Measurements from ENCODE around the gene RPL35.

Gene RPL35

DNA sequence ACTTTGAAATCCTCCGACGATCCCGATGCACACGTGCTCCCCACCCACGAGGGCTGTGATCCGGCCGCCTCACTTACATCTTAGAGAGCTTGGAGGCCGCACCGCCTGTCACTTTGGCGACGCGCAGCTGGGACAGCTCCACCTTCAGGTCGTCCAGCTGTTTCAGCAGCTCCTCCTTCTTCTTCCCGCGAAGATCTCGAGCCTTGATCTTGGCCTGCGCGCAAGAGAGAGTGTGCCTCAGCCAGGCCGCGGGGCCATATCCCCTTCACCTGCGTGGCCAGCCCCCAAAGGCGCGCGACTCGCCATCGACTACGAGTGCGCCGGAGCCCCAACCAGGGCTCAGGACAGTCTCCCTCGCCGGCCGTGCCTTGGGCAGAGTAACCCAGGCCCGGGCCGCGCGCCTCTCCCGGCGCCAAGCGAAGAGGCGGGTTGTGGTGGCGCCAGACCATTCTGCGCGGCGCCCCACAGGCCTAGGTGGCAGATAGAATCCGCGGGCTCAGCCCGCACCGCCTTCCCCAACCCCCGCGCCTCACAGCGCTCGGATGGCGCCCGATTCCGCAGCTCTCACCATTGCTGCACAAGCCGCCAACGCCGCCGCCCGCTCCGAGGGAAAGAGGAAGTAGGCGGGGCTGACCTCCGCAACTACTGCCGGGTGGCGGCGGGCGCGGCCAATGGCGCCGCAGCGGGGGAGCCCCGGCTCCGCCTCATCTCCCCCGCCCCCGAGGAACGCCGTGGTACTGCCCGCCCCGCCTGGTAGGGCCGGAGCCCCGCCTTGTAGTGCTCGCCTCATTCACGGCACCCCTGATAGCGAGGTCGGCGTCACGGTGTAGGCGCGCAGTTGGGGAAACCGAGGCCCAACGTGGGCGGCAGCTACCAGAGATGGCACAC lies at the start of gene RPL35, which contains the start of gene ARPC5L:
RPL35 (minus strand) TSS at position 616 of the 888 bp plus-strand sequence; CDS start at position 571, 45 bp downstream.
ARPC5L (plus strand) TSS at position 789 of the 888 bp plus-strand sequence. CDS start 7,161 bp downstream, outside the sequence.
- DNase-seq, result peak; percentile 97

DNA sequence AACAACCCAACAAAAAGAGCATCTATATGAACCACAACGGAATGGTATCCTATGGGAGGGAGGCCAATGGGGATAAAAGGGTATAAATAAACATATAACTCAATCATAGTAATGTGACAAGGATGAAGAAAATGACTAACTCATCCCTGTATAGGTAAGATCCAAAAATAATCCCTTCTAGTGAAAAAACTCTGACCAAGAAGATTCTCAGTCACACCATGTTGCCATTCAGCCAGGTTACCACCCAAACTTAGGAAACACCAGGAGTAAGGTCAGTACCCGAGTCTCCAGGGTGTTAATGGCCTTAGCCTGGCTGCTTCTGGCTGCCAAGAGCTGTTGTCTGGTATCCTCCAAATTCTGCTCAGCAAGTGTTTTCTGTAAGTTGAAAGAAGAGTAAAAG lies 46.3 kb upstream of the RPL35 start:
- no peak for DNase-seq

DNA sequence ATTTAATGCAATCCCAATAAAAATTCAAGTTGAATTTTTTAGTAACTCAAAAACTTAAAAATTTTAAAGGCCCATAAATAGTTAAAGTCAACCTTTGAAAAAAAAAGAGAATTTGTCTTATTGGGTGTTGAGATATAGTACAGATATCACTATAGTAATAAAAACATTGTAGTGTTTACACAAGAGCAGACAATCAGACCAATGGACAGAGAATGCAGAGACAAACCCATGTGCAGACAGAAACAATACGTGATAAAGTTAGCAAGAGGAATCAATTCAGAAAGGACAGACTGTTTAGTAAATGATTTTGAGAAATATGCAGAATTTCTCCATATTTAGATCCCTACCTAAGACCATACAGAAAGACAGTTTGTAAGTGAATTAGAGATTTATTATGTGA lies 45.2 kb upstream of the RPL35 start:
- no peak for DNase-seq

DNA sequence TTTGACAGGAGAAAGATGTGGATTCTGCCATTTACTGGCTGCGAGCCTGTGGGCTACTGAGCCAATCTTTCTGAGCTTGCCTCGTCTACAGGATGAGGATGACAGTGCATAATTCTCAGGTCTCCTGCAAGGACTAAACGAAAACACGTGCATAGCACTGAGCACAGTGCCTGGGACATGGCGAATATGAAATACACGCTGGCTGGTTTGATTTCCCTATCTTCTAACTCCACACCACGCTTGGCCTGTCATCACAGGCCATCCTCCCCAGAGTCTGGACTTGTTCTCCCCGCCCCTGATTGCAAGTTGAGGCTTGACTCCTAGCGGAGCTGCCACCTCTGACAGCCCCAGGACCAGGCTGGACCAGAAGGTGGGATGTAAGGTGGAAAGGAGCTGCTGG lies 38.1 kb upstream of the RPL35 start:
- no peak for DNase-seq

DNA sequence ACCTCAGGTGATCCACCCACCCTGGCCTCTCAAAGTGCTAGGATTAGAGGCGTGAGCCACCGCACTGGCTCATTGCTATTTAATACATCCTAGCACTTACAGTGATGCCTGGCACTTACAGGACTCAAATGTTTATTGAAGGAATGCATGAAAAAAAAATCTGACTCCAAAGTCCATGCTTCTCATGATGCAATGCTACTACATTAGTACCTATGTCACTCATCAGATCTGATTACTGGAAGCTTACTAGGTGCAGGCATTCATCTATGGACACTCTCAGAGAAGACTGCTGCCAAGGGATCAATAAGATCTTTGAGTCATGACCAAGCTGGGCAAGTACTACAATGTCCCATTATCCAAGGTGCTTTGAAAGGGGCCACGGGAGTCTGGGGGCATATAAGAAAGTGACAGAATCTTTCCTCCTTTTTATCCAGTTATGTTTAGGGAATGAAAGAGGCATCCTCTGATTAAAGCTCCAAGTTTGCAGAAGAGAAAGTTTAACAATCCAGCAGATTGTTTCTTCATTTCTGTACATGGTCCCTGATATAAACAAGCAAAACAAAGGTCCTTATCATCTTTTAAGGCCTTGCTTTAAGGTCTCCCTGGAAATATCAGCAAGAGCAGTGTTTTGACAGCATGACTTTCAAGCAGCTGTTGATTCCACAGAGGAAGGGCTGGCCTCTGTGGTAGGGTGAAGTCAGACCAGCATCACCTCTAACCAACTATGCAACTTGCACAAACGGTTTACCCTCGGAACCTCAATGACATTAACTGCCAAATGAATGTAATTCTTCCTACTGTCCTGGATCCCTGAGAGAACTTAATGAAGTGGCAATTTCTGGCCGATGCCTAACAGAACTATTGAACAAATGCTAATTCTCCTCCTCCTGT lies 36.1 kb upstream of the RPL35 start:
- DNase-seq, result no peak

DNA sequence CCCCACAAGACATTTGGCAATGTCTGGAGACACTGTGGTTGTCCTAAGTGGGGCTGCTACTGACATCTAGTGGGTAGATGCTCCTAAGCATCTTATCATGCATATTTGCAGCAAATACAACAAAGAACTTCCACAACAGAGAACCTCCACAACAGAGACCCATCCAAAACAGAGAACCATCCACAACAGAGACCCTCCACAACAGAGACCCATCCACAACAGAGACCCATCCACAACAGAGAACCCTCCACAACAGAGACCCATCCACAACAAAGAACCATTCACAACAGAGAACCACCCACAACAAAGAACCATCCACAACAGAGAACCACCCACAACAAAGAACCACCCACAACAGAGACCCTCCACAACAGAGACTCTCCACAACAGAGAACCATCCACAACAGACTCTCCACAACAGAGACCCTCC lies 33.0 kb upstream of the RPL35 start:
- peak; percentile 60 for DNase-seq

DNA sequence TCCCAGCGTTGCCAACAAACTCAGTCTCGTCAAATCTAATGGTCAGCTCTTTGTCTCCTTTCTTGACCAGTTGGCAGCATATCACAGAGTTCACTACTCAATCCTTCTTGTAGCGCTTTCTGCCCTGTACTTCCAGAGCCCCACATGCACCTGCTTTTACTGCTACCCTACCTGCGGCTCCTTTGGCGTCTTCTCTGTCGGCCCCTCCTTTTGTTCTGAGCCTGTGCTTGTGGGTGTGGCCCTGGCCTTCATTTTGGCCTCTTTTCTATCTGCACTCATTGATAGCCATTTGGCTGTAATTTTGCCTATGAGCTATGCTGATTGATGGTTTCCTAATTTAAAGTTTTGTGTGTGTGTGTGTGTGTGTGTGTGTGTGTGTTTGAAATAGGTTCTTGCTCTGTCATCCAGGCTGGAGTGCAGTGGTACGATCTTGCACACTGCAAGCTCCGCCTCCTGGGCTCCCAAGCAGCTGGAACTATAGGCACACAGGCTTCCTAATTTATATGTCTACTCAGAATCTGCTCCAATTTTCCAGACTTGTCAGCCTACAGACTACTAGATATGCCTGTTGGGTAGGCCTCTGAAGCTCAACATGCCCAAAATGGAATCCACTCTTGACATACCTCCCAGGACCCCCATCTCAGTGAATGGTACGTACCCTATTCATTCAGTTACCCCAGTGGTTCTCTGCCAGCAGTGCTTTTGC lies 32.4 kb upstream of the RPL35 start:
- DNase-seq, result no peak

DNA sequence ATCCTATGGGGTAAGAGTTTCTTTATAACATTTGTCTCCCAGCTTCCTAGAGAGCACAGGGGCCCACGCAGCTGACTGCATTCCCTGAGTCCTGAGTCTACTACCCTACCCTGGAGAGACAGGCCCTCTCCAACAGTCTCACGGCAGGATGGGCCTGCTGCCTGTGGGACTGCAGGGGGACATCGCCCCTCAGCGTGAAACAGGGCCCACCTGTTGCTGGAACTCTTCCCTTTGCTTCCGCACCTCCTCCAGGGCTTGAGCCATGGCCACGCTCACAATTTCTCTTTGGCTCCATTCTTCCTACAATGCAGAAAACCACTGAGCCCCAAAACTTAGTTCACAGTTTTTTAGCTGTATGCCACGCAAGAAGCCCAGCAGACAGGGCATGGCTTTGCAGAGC lies 28.4 kb upstream of the RPL35 start:
- no peak for DNase-seq

DNA sequence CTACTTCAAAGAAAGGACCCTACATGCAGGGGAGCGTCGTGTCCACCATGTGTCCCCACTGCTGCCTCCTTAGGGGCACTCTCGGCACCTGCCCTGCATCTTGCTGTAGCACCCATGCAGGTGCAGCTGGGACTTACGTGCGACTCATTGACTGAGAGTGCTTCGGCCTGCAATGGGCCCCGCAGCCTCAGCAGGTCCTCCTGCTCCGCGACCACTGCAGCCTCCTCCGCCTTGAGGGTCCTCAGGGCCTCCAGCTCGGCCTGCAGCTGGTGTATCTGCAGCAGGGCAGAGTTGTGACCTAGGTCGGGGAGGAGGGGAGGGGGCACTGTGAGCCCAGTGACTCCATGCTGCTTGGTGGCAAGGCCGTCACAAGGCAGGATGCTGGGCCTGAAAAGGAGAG lies 27.2 kb upstream of the RPL35 start:
- DNase-seq, result no peak

DNA sequence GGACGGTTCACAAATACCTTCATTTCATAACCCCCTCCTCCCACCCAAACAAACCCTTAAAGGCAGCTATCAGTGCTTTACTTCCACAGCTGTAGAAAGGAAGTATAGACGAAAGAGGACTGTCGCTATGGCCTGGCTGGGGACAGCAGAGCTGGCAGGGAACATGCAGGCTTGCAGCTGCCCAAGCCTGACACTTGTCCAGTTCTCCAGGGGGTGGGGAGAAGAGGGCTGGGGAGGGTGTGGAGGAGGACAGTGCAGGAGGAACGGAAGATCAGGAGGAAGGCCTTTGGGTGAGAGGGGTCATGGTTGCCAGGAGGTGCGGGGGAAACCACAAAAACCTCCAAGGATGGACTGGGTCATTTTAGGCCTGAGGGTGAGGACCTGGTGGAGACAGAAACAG lies 26.1 kb upstream of the RPL35 start:
- no peak for DNase-seq

DNA sequence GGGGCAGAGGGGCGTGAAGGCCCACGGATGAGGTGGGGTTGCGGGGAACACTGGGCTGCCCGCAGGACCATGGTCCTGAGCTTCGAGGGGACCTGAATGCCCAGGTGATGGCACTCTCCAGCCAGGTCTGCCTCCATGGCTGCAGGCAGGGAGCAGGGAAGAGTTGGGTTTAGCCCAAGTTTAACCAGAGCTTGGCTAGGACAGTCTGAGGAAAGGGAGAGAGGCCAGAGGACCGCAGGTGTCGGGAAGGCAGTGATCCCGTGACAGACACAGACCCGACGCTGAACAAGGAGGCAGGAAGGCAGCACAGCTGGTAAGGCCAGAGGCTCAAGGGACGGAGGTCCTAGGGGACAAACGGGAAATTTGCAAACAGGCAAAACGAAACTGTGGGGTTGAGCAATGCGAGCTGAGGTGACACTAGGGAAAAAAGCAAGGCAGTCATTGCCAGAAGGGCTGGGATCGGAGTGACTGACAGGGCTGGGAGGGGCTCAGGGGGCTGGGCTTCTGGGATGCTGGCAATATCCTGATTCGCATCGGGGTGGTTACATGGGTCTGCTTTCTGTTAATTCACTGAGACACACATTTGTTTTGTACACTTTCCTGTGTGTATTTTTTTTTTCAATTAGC lies 25.2 kb upstream of the RPL35 start:
- DNase-seq, result no peak

DNA sequence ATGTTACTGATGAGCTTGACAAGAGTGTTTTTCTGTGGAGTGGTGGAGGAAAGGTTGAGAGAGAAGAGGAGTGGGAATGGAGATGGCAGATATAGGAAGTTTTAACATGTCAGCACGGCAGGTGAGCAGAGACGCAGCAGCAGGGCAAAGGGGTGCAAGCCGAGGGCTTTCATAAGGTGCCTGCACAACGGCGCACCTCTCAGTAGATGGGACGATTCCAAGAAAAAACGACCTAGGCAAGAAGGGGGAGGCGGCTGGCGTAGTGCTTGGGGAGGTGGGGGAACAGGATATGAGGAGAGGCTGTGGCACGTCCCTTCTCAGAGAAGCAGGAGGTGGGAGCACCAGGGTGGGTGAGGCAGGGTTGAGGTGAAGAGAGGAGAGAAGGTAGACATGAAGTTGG lies 24.7 kb upstream of the RPL35 start:
- DNase-seq, result no peak

DNA sequence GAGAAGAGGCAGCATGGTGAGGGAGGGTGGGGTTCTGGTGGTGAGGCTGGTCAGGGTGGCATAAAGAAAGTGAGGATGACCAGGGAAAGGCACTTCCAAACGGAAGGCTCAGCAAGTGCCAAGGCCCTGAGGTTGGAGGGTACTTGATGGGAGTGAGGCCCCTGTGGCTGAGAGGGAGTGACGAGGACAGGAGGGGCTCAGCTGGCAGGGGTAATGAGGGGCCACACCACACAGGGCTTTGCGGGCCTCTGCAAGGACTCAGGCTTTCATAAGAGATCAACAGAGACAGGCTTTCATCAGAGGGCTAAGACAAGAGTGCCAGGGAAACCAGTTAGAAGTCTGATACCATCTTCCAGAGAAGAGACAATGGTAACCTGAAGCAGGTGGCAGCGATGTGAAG lies 23.8 kb upstream of the RPL35 start:
- no peak for DNase-seq

DNA sequence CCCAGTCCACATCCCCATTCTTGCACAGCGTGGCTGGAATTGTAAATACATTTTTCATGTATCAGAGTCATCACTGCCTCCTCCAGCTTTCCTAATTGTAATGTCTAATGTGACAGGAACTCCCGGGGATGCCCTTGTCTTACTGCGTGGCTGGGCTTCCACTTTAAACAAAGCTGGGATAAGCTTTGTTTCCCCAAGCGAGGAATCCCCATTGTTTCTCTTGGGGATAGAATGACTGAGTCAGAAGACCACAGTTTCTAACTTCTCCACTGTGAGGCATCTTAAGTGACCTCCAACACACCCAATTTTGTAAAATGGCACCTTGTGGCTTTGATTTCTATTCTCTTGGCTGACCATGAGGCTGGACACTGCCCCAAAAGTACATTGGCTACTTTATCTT lies 22.6 kb upstream of the RPL35 start:
- DNase-seq, result no peak

DNA sequence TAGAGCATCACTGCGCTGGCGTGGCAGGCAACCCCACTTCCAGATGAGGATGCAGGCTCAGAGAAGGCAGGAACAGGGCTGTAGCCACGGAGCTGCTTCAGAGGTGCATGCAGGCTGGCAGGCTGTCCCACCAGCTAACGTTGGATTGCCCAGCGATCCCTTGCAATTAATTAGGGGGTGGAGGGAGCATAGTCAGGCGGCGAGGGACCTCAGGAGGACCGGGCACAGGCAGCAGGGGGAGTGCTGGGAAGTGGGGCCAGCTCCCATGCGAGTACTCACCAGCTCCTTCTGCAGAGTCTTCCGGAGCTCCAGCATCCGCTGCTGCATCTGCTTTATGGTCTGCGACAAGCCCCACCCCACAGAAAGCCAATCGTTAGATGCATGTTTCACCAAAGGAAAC lies 20.5 kb upstream of the RPL35 start:
- DNase-seq, result no peak

DNA sequence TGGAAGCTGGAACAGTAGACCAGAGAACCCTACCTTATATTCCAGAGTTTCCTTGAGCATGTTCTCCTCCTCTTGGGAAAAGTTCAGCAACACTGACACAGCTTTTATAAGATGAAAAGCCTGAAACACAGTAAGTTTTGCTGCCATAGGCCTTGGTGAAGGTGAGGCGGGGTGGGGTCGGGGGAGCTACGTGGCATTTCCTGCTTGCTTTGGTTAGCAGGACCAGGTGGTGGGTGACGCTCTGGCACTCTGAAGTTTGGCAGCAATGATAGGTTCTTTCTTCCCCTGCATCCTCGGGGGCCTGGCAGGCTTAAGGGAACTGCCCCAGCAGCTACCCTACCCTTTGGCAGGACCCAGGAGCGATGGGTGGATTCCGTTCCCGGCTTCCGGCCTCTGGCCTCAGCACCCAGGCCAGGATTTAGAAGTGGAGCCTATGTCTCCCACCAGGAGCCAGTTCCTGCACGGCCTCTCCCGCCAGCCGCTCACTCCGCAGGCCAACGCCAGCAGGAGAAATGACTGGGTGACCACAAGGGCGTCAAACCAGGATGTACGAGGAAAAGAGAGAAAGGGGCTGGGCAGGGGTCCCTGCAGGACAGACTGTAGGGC lies 19.5 kb upstream of the RPL35 start:
- no peak for DNase-seq

DNA sequence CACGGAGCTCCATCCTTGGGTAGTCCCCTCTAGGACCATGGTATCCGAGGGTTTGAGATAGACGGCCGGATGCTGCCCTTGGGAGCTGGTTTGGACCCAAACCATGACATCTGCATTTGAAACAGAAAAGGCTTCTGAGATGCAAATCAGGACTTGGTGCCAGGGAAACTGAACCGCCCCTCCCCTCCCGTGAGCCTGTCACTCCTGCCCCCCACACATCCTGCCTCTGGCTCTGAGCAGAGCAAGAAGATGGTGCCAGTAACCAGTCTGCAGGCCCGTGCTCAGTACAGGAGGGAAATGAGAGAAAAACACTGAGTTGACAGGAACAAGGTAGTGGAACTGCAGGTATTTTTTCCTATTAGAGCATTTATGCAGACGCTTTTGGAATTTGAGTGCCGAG lies 18.7 kb upstream of the RPL35 start:
- no peak for DNase-seq

DNA sequence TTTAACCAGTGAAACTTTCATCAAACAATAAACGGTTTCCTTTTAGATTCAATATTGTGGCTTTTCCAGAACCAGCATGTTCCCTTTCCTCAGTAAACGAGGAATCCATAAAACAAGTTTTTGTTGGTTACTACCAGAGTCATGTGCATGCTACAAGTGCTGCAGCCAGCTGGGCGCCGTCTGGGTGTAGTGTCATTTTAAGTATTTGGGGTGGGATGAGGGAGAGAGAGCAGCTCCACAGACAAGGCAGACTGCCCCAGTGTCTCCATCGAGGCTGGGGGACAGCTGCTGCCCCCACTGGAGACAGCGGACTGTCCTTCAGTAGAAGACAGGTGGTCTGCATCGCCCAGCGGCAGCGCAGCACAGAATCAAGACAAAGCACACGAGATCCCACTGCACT lies 17.5 kb upstream of the RPL35 start:
- no peak for DNase-seq

DNA sequence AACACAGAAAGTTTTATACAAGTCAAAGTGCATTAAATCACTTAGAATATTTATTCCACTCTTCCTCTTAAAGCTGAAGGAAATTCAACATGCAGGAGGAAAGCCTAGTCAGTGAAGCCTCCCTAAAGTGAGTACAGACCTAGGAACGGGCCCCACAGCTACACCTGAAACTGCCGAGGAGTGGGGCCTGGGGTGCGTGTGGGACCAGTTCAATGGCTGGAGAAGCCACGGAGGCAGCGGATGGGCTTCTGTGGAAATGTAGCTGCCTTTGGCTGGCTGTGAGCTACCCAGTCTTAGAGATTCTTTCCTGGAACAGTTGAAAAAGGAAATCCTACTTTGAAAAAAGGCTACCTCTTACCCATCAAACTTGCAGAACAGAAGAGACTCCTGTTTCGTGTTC lies 16.8 kb upstream of the RPL35 start:
- DNase-seq, result no peak

DNA sequence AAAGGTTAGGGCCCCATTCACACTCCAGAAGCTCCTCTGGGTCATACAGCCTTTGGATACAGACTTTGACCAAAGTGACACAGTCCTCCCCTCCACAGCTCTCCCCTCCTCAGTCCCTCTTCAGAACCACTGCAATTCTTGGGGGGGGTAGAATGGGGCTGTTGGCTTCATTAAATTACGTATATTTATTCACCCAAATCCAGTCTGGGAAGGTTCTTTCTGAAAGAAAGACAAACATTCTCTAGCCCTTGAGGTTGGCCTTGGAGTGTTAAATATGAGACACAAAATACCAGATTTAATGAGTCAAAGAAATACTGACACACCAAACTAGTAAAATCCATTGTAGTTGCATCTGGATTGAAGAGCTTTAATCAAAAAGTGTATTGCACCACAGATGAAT lies 16.3 kb upstream of the RPL35 start:
- no peak for DNase-seq

DNA sequence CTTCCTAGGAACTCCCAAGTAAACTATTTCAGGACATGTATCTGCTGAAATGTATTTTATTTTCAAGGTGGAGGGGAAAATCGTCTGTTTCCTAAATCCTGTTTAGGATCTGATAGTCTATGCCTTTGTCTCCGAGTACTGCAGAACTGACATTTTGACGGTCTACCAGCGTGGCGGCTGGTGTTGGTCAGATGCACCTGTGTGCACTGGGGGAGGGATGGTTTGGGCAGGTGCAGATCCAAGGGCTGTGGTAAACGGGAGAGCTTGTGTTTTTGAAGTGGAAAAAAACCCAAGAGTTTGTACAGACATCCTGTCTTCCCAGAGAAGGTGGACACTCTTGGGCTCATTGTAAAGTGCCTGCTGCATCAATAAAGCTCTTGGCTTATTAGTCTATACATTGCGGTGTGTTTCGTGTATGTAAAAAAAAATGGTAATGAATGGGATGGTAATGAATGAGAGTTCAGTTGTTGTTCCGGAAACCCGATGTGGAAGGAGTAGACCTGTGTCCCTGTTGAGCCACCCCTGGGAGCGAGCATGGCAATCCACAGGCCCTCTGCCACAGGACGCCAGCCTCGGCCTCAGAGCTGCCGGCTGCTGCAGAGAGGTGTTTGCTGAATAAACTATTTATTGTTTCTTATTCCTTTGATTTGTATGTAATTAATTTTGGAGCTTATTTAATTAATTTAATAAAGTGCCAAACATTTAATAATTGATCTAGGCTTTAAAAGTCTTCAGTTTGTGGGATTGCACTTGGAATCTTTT lies 15.4 kb upstream of the RPL35 start:
- DNase-seq, result no peak

DNA sequence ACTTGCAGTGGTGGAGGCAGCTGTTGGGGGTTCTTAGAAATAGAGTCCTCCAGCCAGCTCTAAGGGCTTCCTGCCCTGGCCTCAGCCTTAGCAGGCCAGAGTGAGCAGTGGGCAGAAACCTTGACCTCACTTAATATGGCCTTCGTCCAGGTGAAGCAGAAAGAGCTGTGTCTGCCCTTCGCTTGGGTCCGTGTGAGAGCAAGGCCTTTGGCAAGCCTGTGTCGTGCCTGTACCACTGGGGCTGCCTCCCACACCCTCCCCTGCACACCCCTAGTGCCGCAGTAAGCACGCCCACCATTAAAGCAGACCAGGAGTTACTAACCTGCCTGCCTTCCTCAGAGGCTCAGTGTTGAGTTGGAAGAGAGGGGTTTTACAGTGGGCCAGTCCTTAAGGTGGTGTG lies 13.7 kb upstream of the RPL35 start:
- no peak for DNase-seq

All from NCI-H82 (cell line).